Neuron (in vitro differentiated cells): ENCODE data around the gene INPP5D.

ENCODE experiments used
- H2AFZ ChIP-seq: one replicate; pipeline ENCODE4 v1.6.1; 2013; ENCODE audit warnings: low read depth, mild to moderate bottlenecking, inconsistent platforms, low read length, moderate library complexity
- H3K27me3 ChIP-seq: one replicate; pipeline ENCODE4 v1.6.1; 2013; ENCODE audit warnings: low read length; ENCODE audit not compliant: insufficient read depth
- H3K36me3 ChIP-seq: one replicate; pipeline ENCODE4 v1.6.1; 2013; ENCODE audit warnings: low read length; ENCODE audit not compliant: insufficient read depth
- H3K4me1 ChIP-seq: one replicate; pipeline ENCODE4 v1.6.1; 2013; ENCODE audit warnings: low read length; ENCODE audit not compliant: insufficient read depth
- H3K4me3 ChIP-seq: 2 replicates; pipeline ENCODE4 v1.5.1; 2013; ENCODE audit warnings: mild to moderate bottlenecking, low read length, moderate library complexity
- H3K9me3 ChIP-seq: one replicate; pipeline ENCODE4 v1.6.1; 2013; ENCODE audit warnings: low read length

Gene INPP5D

DNA sequence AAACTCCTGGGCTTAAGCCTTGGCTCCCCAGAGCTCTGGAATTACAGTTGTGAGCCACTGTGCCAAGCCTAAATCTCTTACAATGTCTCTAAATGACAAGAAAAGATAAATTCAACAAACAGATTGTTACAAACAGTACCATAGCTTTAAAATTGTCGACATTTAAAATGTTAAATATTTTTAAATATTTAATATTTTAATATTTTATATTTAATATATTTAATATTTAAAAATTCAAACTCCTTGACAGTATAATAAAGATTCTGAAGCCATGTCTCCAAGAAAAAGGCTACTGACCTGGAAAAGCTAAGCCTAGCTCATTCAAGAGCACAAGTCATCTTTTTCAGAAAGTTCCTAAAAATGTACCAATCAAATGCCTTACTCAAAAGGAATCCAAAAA, 75.3 kb downstream of the INPP5D start:
- Histone ChIP-seq H3K4me1 (peaks cover 7% of the 10 kb centered on the region), H3K27me3 (no peaks in the 10 kb centered on the region), H3K9me3 (no peaks in the 10 kb centered on the region), H3K4me3 (no peak overlapping the region), H3K36me3 (no peaks in the 10 kb centered on the region), H2AFZ (no peak overlapping the region)

DNA sequence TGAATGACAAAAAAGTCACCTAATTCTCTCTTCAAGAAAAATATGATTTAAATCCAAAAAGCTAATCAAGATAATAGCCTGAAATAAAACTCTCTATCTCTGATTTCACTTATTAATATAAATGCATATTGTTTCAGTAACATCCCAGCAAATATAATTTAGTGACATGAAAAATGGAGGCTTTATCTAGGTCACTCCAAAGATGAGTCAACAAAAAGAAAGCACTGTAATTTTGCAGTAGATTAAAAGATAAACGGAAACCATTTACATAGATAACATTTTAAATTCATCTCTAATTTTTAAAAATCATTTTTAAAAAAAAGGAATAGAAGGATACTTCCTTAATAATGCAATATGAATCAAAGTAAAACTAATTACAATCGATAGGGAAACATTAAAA, 76.9 kb downstream of the INPP5D start:
- no peak overlapping the region for H3K4me3 ChIP-seq
- H3K9me3 ChIP-seq, result no peaks in the 10 kb centered on the region
- H2AFZ ChIP-seq, result no peak overlapping the region
- H3K27me3 ChIP-seq, result no peaks in the 10 kb centered on the region
- H3K36me3 ChIP-seq, result no peaks in the 10 kb centered on the region
- peaks cover 7% of the 10 kb centered on the region for H3K4me1 ChIP-seq

DNA sequence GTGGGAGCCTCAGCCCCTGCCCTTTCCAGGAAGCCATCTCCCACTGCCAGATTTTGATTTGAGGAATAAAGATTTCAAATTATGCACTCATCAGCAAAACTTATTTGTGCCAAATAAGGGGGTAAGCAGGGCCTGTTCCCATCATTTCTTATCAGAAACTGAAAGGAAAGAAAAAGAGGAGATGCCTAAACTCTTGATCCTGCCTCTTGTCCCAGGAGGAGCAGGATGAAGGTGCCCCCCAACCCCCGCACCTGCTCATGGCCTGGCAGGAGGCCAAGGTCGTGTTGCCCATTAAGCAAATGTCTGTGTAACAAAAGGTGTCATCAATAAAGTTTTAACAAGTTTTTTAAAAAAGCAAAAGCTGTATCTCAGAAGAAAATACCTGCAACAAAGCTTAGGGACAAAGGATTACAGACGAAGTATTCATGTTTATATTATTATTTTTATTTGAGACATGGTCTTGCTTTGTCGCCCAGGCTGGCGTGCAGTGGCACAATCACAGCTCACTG, 80.0 kb downstream of the INPP5D start:
- Histone ChIP-seq H2AFZ (no peak overlapping the region), H3K36me3 (no peaks in the 10 kb centered on the region), H3K9me3 (no peaks in the 10 kb centered on the region), H3K27me3 (no peaks in the 10 kb centered on the region), H3K4me1 (peaks cover 7% of the 10 kb centered on the region), H3K4me3 (no peak overlapping the region)

DNA sequence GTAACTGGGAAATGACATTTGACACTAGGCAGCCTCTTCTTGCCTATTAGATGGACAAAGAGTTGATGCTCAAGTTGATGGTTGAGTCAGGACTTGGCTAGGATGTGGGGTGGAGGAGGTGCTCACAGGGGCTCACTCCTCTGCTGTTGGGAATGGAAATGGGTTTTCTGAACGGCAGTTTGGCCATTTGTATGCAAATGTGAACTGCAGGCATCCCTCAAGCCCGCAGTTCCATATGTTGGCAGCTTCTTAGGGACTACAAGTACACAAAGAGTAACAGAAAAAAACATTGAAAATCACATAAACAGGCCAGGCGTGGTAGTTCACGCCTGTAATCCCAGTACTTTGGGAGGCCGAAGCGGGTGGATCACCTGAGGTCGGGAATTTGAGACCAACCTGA, 80.8 kb downstream of the INPP5D start:
- H3K36me3 ChIP-seq, result no peaks in the 10 kb centered on the region
- H3K4me1 ChIP-seq, result peaks cover 7% of the 10 kb centered on the region
- no peak overlapping the region for H3K4me3 ChIP-seq
- H3K27me3 ChIP-seq, result no peaks in the 10 kb centered on the region
- H2AFZ ChIP-seq, result no peak overlapping the region
- no peaks in the 10 kb centered on the region for H3K9me3 ChIP-seq

DNA sequence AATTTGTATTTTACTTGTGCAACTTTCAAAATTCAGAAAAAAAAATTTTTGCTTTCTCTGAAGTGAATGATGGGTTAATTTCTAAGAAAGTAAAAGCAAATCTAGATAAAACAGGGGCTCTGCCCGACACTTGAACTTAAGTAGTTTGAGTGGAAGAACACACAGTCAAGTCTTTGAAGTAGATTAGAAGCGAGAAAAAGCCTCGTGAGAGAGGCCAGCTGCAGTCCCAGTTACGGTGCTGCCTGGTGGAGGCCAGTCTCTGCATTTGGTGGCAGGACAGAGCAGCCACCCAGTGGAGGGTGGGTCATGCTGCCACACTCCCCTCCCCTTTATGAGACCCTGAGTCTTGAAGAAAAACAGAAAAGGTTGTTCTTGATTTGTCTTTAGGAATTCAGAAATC, 81.8 kb downstream of the INPP5D start:
- H2AFZ ChIP-seq, result no peak overlapping the region
- no peaks in the 10 kb centered on the region for H3K27me3 ChIP-seq
- peaks cover 7% of the 10 kb centered on the region for H3K4me1 ChIP-seq
- H3K4me3 ChIP-seq, result no peak overlapping the region
- H3K36me3 ChIP-seq, result no peaks in the 10 kb centered on the region
- H3K9me3 ChIP-seq, result no peaks in the 10 kb centered on the region

DNA sequence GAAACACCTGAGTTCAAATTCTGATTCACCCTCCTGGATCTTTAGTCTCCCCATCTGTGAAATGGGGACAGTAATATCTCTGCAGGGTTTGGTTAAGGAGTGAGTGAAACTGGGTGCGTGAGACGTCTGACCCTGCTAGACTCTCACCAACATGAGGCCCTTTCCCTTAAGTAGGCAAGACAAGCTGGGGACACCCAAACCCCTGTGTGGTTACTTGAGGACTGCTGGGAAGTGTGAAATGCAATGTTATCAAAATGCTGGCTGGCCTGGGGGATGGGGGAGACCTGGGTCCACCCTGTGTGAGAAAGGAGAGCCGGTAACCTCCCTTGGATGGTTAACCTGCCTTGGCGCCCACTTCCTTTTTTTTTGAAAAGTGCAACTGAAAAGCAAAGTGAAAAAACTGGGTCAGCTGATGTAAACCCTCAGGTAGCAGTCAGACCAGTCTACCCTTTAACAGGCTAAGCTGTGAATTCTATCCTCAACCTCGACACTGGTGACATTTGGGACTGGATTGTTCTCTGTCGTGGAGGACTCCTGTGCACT, 82.3 kb downstream of the INPP5D start:
- peaks cover 7% of the 10 kb centered on the region for H3K4me1 ChIP-seq
- H3K36me3 ChIP-seq, result no peaks in the 10 kb centered on the region
- H3K4me3 ChIP-seq, result no peak overlapping the region
- no peaks in the 10 kb centered on the region for H3K27me3 ChIP-seq
- H3K9me3 ChIP-seq, result no peaks in the 10 kb centered on the region
- H2AFZ ChIP-seq, result no peak overlapping the region

DNA sequence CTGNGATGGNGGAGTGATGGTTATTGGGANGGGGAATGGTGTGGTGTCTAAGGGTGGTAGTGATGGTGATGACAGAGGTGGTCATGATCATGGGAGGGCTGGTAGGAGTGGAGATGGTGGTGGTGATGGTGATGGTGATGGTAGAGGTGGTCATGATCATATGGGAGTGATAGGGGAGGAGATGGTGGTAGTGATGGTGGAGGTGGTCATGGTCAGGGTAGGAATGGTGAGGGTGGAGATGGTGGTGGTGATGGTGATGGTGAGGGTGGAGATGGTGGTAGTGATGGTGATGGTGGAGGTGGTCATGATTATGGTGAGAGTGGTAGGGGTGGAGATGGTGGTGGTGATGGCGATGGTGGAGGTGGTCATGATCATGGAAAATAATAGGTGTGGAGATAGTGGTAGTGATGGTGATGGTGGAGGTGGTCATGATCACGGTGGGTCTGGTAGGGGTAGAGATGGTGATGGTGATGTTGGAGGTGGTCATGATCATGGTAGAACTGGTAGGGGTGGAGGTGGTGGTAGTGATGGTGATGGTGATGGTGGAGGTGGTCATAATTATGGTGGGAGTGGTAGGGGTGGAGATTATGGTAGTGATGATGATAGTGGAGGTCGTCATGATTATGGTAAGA, 83.7 kb downstream of the INPP5D start:
- H3K27me3 ChIP-seq, result no peaks in the 10 kb centered on the region
- no peak overlapping the region for H3K4me3 ChIP-seq
- no peak overlapping the region for H2AFZ ChIP-seq
- H3K9me3 ChIP-seq, result no peaks in the 10 kb centered on the region
- no peaks in the 10 kb centered on the region for H3K36me3 ChIP-seq
- H3K4me1 ChIP-seq, result peaks cover 7% of the 10 kb centered on the region

DNA sequence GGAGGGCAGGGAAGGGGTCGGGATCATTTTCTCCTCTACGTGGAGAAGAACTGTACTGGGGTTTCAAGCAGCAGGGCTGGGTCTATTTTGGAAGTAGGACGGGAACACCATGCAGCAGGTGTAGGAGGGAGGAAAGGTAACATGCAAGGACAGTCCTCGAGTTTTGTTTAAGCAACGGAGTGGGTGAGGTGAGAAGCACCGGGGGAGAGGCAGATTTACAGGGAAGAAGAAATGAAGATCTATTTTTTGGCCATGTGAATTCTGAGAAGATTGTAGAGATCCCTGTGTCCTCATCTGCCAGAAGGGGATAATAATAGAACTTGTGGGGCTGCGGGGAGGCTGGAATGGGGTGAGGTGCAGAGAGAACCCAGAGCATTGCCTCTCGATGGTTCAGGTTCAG, 85.6 kb downstream of the INPP5D start:
- peaks cover 2% of the 10 kb centered on the region for H3K27me3 ChIP-seq
- H3K4me1 ChIP-seq, result no peaks in the 10 kb centered on the region
- no peaks in the 10 kb centered on the region for H3K9me3 ChIP-seq
- H3K4me3 ChIP-seq, result no peak overlapping the region
- no peaks in the 10 kb centered on the region for H3K36me3 ChIP-seq
- no peak overlapping the region for H2AFZ ChIP-seq

DNA sequence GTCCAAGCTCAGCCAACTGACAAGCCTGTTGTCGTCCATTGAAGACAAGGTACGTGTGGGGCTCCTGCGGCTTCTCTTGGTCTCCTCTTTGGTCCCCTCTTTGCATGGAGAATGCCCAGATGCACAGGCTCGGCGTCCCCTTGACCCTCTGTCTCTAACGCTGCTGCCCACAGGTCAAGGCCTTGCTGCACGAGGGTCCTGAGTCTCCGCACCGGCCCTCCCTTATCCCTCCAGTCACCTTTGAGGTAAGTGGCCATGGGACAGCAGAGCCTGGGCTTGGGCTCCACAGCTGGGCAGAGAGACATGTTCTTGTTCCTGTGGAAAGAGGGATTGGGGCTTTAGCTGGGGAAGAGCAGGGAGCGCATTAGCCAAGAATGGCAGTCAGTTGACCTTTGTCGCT, 86.1 kb downstream of the INPP5D start:
- no peaks in the 10 kb centered on the region for H3K36me3 ChIP-seq
- peaks cover 3% of the 10 kb centered on the region for H3K27me3 ChIP-seq
- H3K4me3 ChIP-seq, result no peak overlapping the region
- no peaks in the 10 kb centered on the region for H3K9me3 ChIP-seq
- no peak overlapping the region for H2AFZ ChIP-seq
- no peaks in the 10 kb centered on the region for H3K4me1 ChIP-seq

DNA sequence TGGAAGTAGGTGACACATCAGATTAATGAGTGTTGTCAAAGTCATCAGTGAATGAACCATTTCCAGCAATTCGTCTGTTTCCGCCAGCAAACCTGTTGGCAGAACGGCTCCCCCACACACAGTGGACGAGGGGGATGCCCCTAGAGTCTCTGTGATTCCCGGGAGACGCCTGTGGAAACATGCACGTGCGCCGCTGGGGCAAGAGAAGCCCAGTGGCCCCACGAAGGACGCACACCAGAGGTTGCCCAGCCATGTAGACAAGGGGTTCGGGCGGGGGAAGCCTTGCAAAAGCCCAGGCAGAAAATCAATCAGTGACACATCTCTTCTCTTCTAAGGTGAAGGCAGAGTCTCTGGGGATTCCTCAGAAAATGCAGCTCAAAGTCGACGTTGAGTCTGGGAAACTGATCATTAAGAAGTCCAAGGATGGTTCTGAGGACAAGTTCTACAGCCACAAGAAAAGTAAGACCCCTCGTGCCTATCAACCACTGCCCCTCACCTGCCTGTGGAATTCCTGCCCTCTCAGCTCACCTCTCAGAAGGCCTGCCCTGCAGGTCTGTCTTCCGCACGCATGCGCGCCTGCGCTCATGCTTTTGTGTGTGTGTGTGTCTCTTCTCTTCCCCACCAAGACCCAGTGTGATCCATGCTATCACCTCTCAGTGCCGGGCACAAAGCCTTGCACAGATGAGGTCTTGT, 87.1 kb downstream of the INPP5D start:
- Histone ChIP-seq H3K9me3 (no peaks in the 10 kb centered on the region), H3K4me1 (no peaks in the 10 kb centered on the region), H3K36me3 (no peaks in the 10 kb centered on the region), H3K4me3 (no peak overlapping the region), H3K27me3 (peaks cover 3% of the 10 kb centered on the region), H2AFZ (no peak overlapping the region)

DNA sequence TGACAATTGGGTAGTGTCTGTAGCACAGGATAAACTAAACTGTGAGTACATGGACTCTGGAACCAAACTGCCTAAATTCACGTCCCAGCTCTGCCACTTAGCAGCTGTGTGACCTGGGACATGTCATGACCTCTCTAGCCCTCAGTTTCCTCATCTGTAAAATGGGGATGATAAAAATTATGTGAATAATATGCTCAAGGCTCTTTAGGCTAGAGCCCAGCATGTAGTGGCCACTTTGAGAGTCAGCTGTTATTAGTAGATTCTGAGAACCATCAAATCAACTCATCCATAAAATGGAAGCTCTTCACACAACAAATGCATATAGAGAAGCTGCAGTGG, 87.7 kb downstream of the INPP5D start:
- H3K9me3 ChIP-seq, result no peaks in the 10 kb centered on the region
- H3K36me3 ChIP-seq, result no peaks in the 10 kb centered on the region
- H2AFZ ChIP-seq, result no peak overlapping the region
- no peaks in the 10 kb centered on the region for H3K4me1 ChIP-seq
- peaks cover 3% of the 10 kb centered on the region for H3K27me3 ChIP-seq
- no peak overlapping the region for H3K4me3 ChIP-seq

DNA sequence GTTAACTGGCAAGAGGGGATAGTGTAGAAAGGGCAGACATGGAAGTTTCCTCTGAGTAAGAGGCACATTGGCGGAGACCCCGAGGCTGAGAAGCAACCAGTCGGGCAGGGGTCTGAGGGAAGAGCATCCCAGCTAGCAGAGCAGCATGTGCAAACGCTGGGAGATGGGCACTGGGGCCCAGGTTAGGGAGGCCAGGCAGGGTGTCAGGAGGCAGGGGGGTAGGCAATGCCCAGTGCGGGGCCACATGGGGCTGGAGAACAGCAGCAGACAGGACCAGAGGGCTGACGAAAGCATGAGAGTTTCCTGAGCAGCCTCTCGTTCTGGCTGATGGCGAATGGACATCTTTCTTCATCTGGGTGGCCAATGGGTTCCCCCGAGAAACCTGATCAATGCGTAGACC, 88.2 kb downstream of the INPP5D start:
- no peaks in the 10 kb centered on the region for H3K36me3 ChIP-seq
- H3K4me1 ChIP-seq, result no peaks in the 10 kb centered on the region
- H3K4me3 ChIP-seq, result no peak overlapping the region
- peaks cover 3% of the 10 kb centered on the region for H3K27me3 ChIP-seq
- no peak overlapping the region for H2AFZ ChIP-seq
- no peaks in the 10 kb centered on the region for H3K9me3 ChIP-seq

DNA sequence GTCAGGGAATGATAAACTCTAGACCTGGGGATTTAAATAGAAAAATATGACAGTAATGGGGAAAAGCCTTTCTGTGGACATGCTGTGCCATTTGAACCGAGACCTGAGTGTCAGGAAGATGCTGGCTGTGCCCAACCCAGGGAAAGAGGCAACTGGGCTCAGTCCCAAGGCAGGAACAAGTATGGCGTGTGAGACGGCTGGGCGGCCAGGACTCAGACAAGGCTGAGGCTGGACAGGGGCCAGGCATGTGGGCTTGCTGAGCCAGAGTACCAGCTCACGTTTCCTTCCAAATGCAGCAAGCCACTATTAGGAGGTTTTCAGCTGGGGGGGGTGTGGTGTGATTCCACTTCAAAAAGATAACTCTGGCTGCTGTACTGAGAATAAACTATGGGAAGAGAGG, 92.4 kb downstream of the INPP5D start:
- peaks cover 3% of the 10 kb centered on the region for H3K27me3 ChIP-seq
- H3K36me3 ChIP-seq, result no peaks in the 10 kb centered on the region
- no peak overlapping the region for H3K4me3 ChIP-seq
- H3K4me1 ChIP-seq, result no peaks in the 10 kb centered on the region
- H2AFZ ChIP-seq, result no peak overlapping the region
- no peaks in the 10 kb centered on the region for H3K9me3 ChIP-seq
